HL-60 (cell line): ENCODE measurements around the gene GALNT12.

ENCODE experiments used
- CTCF ChIP-seq: IDR thresholded peaks from one replicate; pipeline ENCODE4 v1.5.1; 2011; ENCODE audit warnings: low read length, control low read depth, inconsistent platforms; ENCODE audit not compliant: insufficient read depth
- GABPA ChIP-seq: IDR thresholded peaks from 2 replicates; pipeline ENCODE4 v1.6.1; 2012; ENCODE audit warnings: low read depth
- POLR2AphosphoS5 ChIP-seq: IDR thresholded peaks from 2 replicates; pipeline ENCODE4 v1.6.1; 2012; ENCODE audit warnings: low read depth
- SPI1 ChIP-seq: IDR thresholded peaks from 2 replicates; pipeline ENCODE4 v1.6.1; 2012; ENCODE audit warnings: low read depth, mild to moderate bottlenecking, borderline replicate concordance

GRCh38 chr9:98808411-98808815, 943 bp downstream of the GALNT12 start:
- no peak for TF ChIP-seq SPI1
- TF ChIP-seq CTCF, result no peak
- TF ChIP-seq GABPA, result no peak
- TF ChIP-seq POLR2AphosphoS5, result no peak
